ENCODE measurements around the gene EEF1AKMT4. TPM values are rescaled to one million over a fixed set of nuclear protein-coding genes. Genes with fewer than 3 reads are reported as not detected.

The EEF1AKMT4 gene
- total and polyA plus RNA-seq, 10 of the 15 experiments (the other 5 are each of a cell fraction or from before 2014, with no cell fraction given) = 7.5 to 26.8 (median 18.3) TPM

DNA sequence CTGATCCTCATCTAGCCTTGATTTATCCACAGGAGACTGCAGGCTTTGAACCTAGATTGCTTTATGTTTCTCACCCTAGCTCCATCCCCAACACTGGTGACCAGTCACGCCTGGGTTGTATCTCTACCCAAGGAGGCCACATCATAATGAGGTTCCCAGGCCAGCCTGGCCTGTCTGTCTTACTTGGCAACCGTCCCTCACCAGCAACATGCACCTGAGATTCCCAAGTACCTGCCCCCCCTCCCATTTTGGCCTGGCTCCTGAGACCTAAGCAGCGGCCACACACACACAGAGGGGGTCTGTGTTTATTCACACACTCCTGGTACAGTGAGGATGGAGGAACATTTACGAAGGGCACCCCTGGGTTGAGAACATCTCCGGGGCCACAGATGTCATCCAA lies 9.5 kb downstream of the EEF1AKMT4 start:
- H3K9me3 ChIP-seq (replicated peaks; ENCODE audit: control insufficient read depth, insufficient read depth, low read length) = no peaks in the 10 kb centered on the region
- H3K27me3 ChIP-seq (replicated peaks in 1 of 2; ENCODE audit: control insufficient read depth in 2 of 2, insufficient read depth in 2 of 2, low read length in 1 of 2) = peaks cover 2 to 11% of the 10 kb centered on the region in 2 experiments
- TF ChIP-seq, protein P1, sequence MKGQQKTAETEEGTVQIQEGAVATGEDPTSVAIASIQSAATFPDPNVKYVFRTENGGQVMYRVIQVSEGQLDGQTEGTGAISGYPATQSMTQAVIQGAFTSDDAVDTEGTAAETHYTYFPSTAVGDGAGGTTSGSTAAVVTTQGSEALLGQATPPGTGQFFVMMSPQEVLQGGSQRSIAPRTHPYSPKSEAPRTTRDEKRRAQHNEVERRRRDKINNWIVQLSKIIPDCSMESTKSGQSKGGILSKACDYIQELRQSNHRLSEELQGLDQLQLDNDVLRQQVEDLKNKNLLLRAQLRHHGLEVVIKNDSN (IDR thresholded peaks at IDR 0.05; ENCODE audit: borderline replicate concordance, extremely low read length, insufficient read depth, low read depth, low read length) = no peak
- TF ChIP-seq STAT1 (conservative IDR thresholded peaks at IDR 0.05) (no peak), ZNF274 (IDR thresholded peaks at IDR 0.05; ENCODE audit: insufficient read depth, insufficient read length) (no peak), ZNF207 (IDR thresholded peaks at IDR 0.05; ENCODE audit: borderline replicate concordance) (no peak), MEF2B (IDR thresholded peaks at IDR 0.05; ENCODE audit: partially characterized antibody, poor library complexity, severe bottlenecking) (no peak), YBX1 (IDR thresholded peaks at IDR 0.05) (no peak)
- TF ChIP-seq, protein P2, sequence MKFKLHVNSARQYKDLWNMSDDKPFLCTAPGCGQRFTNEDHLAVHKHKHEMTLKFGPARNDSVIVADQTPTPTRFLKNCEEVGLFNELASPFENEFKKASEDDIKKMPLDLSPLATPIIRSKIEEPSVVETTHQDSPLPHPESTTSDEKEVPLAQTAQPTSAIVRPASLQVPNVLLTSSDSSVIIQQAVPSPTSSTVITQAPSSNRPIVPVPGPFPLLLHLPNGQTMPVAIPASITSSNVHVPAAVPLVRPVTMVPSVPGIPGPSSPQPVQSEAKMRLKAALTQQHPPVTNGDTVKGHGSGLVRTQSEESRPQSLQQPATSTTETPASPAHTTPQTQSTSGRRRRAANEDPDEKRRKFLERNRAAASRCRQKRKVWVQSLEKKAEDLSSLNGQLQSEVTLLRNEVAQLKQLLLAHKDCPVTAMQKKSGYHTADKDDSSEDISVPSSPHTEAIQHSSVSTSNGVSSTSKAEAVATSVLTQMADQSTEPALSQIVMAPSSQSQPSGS (IDR thresholded peaks at IDR 0.05; ENCODE audit: low read length) = no peak
- TF ChIP-seq, protein P3, sequence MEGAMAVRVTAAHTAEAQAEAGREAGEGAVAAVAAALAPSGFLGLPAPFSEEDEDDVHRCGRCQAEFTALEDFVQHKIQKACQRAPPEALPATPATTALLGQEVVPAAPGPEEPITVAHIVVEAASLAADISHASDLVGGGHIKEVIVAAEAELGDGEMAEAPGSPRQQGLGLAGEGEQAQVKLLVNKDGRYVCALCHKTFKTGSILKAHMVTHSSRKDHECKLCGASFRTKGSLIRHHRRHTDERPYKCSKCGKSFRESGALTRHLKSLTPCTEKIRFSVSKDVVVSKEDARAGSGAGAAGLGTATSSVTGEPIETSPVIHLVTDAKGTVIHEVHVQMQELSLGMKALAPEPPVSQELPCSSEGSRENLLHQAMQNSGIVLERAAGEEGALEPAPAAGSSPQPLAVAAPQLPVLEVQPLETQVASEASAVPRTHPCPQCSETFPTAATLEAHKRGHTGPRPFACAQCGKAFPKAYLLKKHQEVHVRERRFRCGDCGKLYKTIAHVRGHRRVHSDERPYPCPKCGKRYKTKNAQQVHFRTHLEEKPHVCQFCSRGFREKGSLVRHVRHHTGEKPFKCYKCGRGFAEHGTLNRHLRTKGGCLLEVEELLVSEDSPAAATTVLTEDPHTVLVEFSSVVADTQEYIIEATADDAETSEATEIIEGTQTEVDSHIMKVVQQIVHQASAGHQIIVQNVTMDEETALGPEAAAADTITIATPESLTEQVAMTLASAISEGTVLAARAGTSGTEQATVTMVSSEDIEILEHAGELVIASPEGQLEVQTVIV (IDR thresholded peaks at IDR 0.05; ENCODE audit: borderline replicate concordance, partially characterized antibody) = no peak
- RAD21 ChIA-PET (ENCODE audit: unreplicated experiment) = no interaction called here
- H2AFZ ChIP-seq (ENCODE audit: control insufficient read depth, low read depth, low read length) = no peak overlapping the region
- CTCF ChIA-PET = interaction anchor here (0.9 kb wide), 1 partner anchor 9 kb away, joined by 4 read pairs; the partner anchor contains the start of gene EEF1AKMT4
- no peak overlapping the region for H3K27ac ChIP-seq (ENCODE audit: control insufficient read depth, insufficient read depth)
- FAIRE-seq (no peak), ATAC-seq (no peak), DNase-seq (ENCODE audit: low read depth, low spot score) (no peak)
- no peaks in the 10 kb centered on the region for H4K20me1 ChIP-seq (ENCODE audit: control insufficient read depth, insufficient read depth)
- BruUV-seq (replicated peaks) = no TSS peak
- no peaks in the 10 kb centered on the region for H3K36me3 ChIP-seq (ENCODE audit: control insufficient read depth in 2 of 2, insufficient read depth in 2 of 2, low read length in 1 of 2)
- POLR2A ChIA-PET = no interaction called here
- 0 out of 2 replicates have a peak, but pooled peaks cover 4% of the 10 kb centered on the region for H3K4me1 ChIP-seq (ENCODE audit: control insufficient read depth, insufficient read depth, low read length)
- SMC1A ChIA-PET (ENCODE audit: uncharacterized antibody, unreplicated experiment) = no interaction called here
- intact Hi-C loops (cut with micrococcal nuclease; ENCODE audit: unreplicated experiment) (loop anchor here (10.0 kb wide), 1 partner anchor 244 kb away; the partner anchor contains the start of gene ABCC5), in situ Hi-C loops (cut with MboI) (no loop called here)
- 93% methylated on average over 5 of the region's 5 CpGs for WGBS (ENCODE audit: insufficient coverage, insufficient replicate concordance, low lambda C conversion rate, missing lambda C conversion rate)
- H3K9ac ChIP-seq (ENCODE audit: control insufficient read depth, insufficient read depth, low read length) = no peak overlapping the region
- no peak overlapping the region for H3K4me3 ChIP-seq
- H3K4me2 ChIP-seq (ENCODE audit: control insufficient read depth, insufficient read depth) = no peak overlapping the region
- no peaks in the 10 kb centered on the region for H3K79me2 ChIP-seq (ENCODE audit: control insufficient read depth, insufficient read depth, low read length)
